GM12873 (cell line): ENCODE results near the gene ATXN10.

Experiments
- CTCF ChIP-seq: IDR thresholded peaks from 2 replicates; pipeline ENCODE4 v1.5.1; 2012; ENCODE audit warnings: low read depth, mild to moderate bottlenecking, moderate library complexity, low read length, control low read depth; ENCODE audit not compliant: insufficient read depth; ENCODE audit errors: missing control alignments

ATXN10 gene

DNA sequence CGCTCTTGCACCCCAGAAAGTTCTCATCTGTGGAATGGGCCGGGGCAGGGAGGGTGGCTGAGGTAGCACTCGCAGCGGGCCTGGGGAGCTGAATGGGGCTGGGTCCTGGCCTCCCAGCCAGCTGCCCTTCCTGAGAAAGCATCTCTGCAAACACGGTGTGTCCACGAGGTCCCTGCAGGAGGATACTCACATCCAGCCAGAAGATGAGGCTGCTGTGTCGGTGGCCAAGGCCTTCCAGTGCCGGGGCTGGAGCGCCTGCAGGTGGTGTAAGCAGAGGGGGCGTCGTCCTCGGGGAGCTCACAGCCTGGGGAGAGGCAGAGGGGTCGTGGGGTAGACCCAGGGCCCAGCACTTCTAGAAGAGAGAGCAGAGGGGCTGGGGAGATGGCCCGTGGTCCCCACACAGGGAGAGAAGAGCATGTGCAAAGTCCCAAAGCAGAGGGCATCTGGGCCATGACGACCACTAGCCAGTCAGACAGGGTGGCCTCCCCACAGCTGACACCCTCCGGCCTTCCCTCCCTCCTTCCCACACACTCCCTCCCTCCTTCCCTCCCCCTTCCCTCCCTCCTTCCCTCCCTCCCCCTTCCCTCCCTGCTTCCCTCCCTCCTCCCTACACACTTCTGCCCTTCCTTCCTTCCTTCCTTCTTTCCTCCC lies 207.4 kb downstream of the ATXN10 start:
- no peak for TF ChIP-seq CTCF

- TF ChIP-seq CTCF = no peak
Observed at GRCh38 chr22:45879552-45879949, 207.9 kb downstream of the ATXN10 start.

DNA sequence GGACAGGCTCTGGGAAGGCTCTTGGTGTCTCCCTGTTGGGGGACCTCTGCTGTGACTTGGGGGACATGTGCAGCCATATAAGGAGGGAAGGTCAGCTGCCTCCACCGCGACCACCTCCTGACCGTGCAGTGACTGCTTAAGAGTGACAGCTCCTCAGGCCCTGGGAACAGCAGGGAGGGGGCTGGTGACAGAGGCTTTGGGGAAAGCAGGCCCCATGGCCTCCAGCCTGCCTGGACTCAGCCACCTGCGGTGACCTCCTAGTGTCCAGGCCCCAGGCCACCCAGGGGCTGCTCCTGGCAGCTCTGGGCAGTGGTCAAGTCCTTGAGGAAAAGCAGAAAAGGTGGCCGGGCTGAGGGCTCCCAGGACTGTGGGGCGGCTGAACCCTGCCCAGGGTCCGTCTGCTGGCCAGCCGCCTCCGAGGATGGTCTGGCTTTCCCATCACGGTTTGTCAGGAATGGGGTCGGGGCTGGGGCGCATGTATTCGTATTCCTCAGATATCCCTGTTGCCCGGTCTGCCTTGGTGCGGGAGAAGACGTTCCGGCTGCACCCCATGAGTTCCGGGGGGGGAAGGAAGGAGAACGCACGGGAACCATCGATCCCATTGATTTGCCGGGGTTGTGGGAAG lies 208.6 kb downstream of the ATXN10 start:
- TF ChIP-seq CTCF = no peak

- TF ChIP-seq CTCF = no peak
Observed at GRCh38 chr22:45880716-45881523, 209.3 kb downstream of the ATXN10 start.

- no peak for TF ChIP-seq CTCF
Observed at GRCh38 chr22:45881524-45881875, 209.9 kb downstream of the ATXN10 start.

DNA sequence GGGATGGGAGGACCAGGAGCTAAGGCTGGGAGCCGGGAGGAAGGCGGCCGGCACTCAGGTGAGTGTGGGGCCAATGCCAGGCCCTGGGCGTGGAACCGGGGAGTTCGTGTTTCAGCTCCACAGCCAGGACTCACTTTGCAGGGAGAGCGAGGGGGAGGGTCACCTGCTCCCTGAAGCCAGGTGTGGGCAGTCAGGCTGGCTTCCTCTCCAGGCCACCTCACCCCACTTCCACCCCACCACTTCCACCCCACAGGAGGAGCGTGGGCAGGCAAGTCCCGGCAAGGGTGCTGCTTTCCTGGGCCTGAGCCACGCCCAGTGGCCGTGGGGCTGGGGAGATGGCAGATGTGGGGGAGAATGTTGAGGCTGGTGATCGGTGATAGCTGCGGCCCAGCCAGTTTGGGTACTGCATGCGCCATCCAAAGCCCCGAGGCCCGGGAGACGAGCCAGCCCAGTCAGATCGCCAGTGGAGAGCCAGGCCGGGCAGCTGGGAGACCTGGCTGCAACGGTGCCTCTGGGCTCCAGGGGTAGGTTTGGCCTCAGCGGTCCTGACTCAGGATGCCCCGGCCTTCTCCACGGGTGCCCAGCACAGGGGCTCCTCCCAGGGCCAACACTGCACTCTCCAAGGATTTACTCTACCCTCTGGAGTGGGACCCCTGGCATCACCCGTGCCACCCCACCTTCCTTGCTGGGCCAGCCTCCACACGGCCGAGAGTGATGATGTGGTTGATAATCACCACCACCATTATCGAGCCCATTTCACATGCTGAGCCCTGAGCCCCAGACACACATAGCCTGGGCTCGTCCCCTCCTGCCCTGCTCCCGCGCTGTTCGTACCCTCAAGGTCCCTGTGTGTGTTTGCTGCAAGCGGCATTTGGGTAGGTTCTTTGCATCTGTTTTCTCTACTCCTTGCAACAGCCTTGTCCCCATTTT lies 211.5 kb downstream of the ATXN10 start:
- TF ChIP-seq CTCF = no peak
